A673 (cell line): ENCODE results near the gene GABRA4.

ENCODE experiments used
- CTCF ChIP-seq: fragments of 300-800, 200-600 bp; sonication (generic); conservative IDR thresholded peaks from 2 replicates; pipeline ENCODE4 v1.5.1; 2017; ENCODE audit warnings: low read depth, mild to moderate bottlenecking, antibody characterized with exemption, low read length, moderate library complexity, mixed read lengths
- EZH2 ChIP-seq: fragments of 200-600 bp; sonication (generic); IDR thresholded peaks from 2 replicates; pipeline ENCODE4 v1.6.1; 2017; ENCODE audit warnings: borderline replicate concordance, low read depth, mild to moderate bottlenecking, mixed read lengths, antibody characterized with exemption, low read length; ENCODE audit not compliant: poor library complexity, severe bottlenecking

- no peak for TF ChIP-seq CTCF
- no peak for TF ChIP-seq EZH2
Observed at GRCh38 chr4:46889410-46889809, 104.0 kb downstream of the GABRA4 start.
